ENCODE measurements around the gene SPECC1. TPM values are rescaled to one million over a fixed set of nuclear protein-coding genes. Genes with fewer than 3 reads are reported as not detected.

SPECC1 gene
- total RNA-seq, 6 experiments from 2014 or later, result 0.81 to 5.0 (median 2.8) TPM

GRCh38 chr17:20211246-20211645 lies 202.1 kb downstream of the SPECC1 start:
- Histone ChIP-seq H3K4me3 (no peak overlapping the region), H3K9me3 (no peaks in the 10 kb centered on the region), H3K27ac (no peak overlapping the region), H3K4me1 (no peaks in the 10 kb centered on the region), H3K27me3 (no peaks in the 10 kb centered on the region), H3K36me3 (no peaks in the 10 kb centered on the region)
- intact Hi-C loops (cut with DNase I), result no loop called here
- TF ChIP-seq POLR2A (IDR thresholded peaks at IDR 0.05) (no peak), CTCF (IDR thresholded peaks at IDR 0.05) (no peak)
- ATAC-seq (no peak), DNase-seq (no peak)
- WGBS (ENCODE audit: insufficient coverage, low coverage, low lambda C conversion rate, missing lambda C conversion rate), result 50% methylated on average over 2 of the region's 3 CpGs

GRCh38 chr17:20213449-20213848 lies 204.3 kb downstream of the SPECC1 start:
- no peaks in the 10 kb centered on the region for H3K36me3 ChIP-seq
- DNase-seq (no peak), ATAC-seq (no peak)
- no peaks in the 10 kb centered on the region for H3K9me3 ChIP-seq
- no peak overlapping the region for H3K4me3 ChIP-seq
- no peak overlapping the region for H3K27ac ChIP-seq
- H3K27me3 ChIP-seq, result no peaks in the 10 kb centered on the region
- intact Hi-C loops (cut with DNase I), result no loop called here
- no peaks in the 10 kb centered on the region for H3K4me1 ChIP-seq
- TF ChIP-seq POLR2A (IDR thresholded peaks at IDR 0.05) (no peak), CTCF (IDR thresholded peaks at IDR 0.05) (no peak)

GRCh38 chr17:20214794-20215193 lies 205.6 kb downstream of the SPECC1 start:
- intact Hi-C loops (cut with DNase I), result no loop called here
- H3K9me3 ChIP-seq, result no peaks in the 10 kb centered on the region
- 70% methylated on average over 5 of the region's 8 CpGs for WGBS (ENCODE audit: insufficient coverage, low coverage, low lambda C conversion rate, missing lambda C conversion rate)

GRCh38 chr17:20216154-20216815 lies 207.1 kb downstream of the SPECC1 start:
- Histone ChIP-seq H3K27me3 (no peaks in the 10 kb centered on the region), H3K9me3 (no peaks in the 10 kb centered on the region), H3K36me3 (no peaks in the 10 kb centered on the region), H3K27ac (no peak overlapping the region), H3K4me3 (no peak overlapping the region), H3K4me1 (no peaks in the 10 kb centered on the region)
- 48% methylated on average over 6 of the region's 6 CpGs for WGBS (ENCODE audit: insufficient coverage, low coverage, low lambda C conversion rate, missing lambda C conversion rate)
- no peak for TF ChIP-seq CTCF (IDR thresholded peaks at IDR 0.05)
- no peak for TF ChIP-seq POLR2A (IDR thresholded peaks at IDR 0.05)
- DNase-seq, result no peak
- no peak for ATAC-seq
- intact Hi-C loops (cut with DNase I), result no loop called here

More at GRCh38 chr17:20214794-20215193, 205.6 kb downstream of the SPECC1 start:
- TF ChIP-seq POLR2A (IDR thresholded peaks at IDR 0.05) (no peak), CTCF (IDR thresholded peaks at IDR 0.05) (no peak)
- Histone ChIP-seq H3K27me3 (no peaks in the 10 kb centered on the region), H3K4me3 (no peak overlapping the region), H3K27ac (no peak overlapping the region), H3K36me3 (no peaks in the 10 kb centered on the region), H3K4me1 (no peaks in the 10 kb centered on the region)
- no peak for DNase-seq
- ATAC-seq, result no peak

GRCh38 chr17:20216853-20217252 lies 207.7 kb downstream of the SPECC1 start:
- intact Hi-C loops (cut with DNase I), result no loop called here
- no peak overlapping the region for H3K27ac ChIP-seq
- ATAC-seq (no peak), DNase-seq (no peak)
- H3K4me3 ChIP-seq, result no peak overlapping the region
- no peaks in the 10 kb centered on the region for H3K4me1 ChIP-seq
- no peaks in the 10 kb centered on the region for H3K9me3 ChIP-seq
- WGBS (ENCODE audit: insufficient coverage, low coverage, low lambda C conversion rate, missing lambda C conversion rate), result 79% methylated on average over 3 of the region's 3 CpGs
- H3K27me3 ChIP-seq, result no peaks in the 10 kb centered on the region
- TF ChIP-seq POLR2A (IDR thresholded peaks at IDR 0.05), result no peak
- no peaks in the 10 kb centered on the region for H3K36me3 ChIP-seq

Data from right lobe of liver (tissue), 6 donors.